ENCODE results near the gene DYSF.

The DYSF gene

DNA sequence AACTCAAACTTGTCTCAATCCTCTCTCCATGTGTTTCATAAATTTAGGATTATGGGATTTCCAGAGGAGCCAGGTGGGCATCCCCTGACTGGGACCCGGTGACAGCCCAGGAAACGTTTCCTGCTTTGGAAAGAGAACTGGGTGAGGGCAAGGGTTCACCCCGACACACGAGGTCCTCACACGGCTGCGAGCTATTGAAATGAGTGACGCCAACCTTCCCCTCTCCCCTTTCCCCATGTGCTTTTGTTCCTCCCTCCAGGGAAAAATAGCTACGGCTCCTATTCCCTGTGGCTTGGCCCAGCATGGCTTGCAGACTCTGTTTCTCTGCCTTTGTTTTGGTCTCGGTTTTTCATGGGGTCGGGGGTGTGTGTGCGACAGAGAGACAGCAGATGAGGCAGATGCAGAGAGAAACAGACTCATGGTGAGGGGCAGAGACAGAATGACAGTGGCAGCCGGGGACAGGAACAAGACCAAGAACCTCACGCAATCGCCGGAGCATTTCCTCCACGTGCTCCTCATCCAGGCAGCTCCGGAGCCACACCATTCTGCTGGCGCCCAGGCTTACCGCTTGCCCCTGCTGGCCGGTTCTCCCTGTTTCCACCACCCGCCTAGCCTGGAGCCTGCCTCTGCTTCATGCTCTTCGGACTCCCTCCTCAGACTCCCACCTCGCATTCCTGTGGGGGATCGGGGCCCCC, 238.5 kb downstream of the DYSF start:
- DNase-seq (ENCODE audit: low read depth), result no peak
- H3K4me3 ChIP-seq (ENCODE audit: low read depth, low read length), result no peak overlapping the region
- TF ChIP-seq, protein P1, sequence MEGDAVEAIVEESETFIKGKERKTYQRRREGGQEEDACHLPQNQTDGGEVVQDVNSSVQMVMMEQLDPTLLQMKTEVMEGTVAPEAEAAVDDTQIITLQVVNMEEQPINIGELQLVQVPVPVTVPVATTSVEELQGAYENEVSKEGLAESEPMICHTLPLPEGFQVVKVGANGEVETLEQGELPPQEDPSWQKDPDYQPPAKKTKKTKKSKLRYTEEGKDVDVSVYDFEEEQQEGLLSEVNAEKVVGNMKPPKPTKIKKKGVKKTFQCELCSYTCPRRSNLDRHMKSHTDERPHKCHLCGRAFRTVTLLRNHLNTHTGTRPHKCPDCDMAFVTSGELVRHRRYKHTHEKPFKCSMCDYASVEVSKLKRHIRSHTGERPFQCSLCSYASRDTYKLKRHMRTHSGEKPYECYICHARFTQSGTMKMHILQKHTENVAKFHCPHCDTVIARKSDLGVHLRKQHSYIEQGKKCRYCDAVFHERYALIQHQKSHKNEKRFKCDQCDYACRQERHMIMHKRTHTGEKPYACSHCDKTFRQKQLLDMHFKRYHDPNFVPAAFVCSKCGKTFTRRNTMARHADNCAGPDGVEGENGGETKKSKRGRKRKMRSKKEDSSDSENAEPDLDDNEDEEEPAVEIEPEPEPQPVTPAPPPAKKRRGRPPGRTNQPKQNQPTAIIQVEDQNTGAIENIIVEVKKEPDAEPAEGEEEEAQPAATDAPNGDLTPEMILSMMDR (IDR thresholded peaks at IDR 0.05; ENCODE audit: low read depth, low read length, missing control alignments), result no peak
- in situ Hi-C loops (cut with HindIII; ENCODE audit: low sequenced_read_pairs), result no loop called here

GRCh38 chr2:71692621-71693277, 239.4 kb downstream of the DYSF start:
- TF ChIP-seq, protein P1 (IDR thresholded peaks at IDR 0.05; ENCODE audit: low read depth, low read length, missing control alignments), result no peak
- in situ Hi-C loops (cut with HindIII; ENCODE audit: low sequenced_read_pairs), result no loop called here
- no peak overlapping the region for H3K4me3 ChIP-seq (ENCODE audit: low read depth, low read length)
- DNase-seq (ENCODE audit: low read depth), result no peak

DNA sequence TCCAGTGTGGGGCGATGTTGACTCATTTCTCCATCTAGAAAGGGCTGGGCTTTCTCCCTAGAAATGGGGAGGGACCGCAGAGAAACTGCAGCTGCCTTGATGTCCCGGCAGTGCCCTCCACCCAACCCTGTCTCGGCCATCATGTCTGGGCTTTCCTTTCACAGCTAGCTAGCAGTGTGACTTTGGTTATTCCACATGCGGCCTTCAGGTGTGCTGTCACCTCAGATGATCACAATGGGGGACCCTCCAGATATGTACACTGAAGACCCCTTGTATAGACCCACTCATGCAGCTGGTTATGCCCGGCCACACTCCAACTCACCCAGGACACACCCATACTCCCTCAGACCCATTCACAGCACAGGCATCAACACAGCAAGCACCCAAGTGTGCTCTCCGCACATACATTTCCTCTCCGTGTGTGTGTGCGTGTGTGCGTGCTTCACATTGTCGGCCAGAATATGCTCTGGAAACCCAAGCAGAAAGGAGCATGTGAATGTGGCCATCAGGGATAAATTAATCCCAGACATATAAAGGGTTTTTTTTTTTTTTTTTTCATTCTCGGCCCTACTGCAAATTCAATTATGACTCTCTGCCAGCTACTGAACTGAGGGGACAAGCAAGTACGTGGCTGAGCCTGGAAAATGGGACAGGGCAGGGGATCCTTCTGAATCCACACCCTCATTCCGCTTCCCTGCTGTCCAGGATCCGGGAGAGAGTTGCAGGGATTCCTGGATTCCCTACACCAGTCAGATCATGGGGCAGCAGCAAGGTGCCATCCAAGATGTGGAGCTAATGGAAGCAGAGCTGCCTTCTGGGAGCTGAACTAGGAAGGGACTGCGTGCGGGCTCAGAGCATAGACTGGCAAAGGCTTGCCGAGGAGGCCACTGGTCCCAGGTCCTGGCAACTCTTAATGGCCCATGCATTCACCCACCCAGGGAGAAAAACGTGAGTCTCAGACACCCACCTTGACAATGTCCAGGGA, 240.2 kb downstream of the DYSF start:
- TF ChIP-seq, protein P1 (IDR thresholded peaks at IDR 0.05; ENCODE audit: low read depth, low read length, missing control alignments), result no peak
- in situ Hi-C loops (cut with HindIII; ENCODE audit: low sequenced_read_pairs), result no loop called here

DNA sequence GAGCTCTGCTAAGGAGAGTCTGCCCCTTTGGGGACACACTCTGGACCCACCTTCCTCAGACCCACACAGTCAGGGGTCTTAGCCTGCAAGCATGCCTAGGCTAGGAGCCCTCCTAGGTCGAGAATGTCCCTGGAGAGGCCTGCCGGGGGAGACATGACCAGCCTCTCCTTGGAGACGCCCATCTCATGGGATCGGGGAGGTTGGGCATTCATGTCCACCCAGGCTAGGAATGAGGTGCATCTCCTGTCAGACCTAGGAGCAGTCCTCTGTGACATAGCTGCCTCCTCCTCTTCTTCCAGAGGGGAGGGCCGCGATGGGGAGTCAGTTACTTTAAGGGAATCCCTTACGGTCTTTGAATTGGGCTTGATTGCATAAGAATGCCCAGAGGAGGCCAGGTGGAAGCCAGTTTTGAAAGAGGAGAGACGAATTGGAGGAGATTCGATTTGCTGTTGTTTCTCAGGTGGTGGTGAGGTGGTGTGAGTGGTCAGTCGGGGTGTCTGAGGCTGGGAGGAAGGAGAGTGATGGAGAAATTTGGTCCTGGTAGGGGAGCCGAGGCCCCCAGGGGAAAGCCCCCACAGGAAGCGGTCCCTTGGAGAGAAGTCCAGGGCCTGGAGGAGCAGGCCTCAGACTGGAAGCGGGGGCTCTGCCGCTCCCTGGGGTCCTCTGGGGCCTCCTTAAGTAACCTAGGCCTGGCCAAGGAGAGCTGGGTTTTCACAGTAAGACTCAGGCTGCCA, 241.3 kb downstream of the DYSF start:
- in situ Hi-C loops (cut with HindIII; ENCODE audit: low sequenced_read_pairs), result no loop called here
- TF ChIP-seq, protein P1 (IDR thresholded peaks at IDR 0.05; ENCODE audit: low read depth, low read length, missing control alignments), result no peak
- H3K4me3 ChIP-seq (ENCODE audit: low read depth, low read length), result no peak overlapping the region
- DNase-seq (ENCODE audit: low read depth), result no peak

More for the DNA sequence above, 240.2 kb downstream of the DYSF start:
- H3K4me3 ChIP-seq (ENCODE audit: low read depth, low read length), result no peak overlapping the region
- DNase-seq (ENCODE audit: low read depth), result no peak

DNA sequence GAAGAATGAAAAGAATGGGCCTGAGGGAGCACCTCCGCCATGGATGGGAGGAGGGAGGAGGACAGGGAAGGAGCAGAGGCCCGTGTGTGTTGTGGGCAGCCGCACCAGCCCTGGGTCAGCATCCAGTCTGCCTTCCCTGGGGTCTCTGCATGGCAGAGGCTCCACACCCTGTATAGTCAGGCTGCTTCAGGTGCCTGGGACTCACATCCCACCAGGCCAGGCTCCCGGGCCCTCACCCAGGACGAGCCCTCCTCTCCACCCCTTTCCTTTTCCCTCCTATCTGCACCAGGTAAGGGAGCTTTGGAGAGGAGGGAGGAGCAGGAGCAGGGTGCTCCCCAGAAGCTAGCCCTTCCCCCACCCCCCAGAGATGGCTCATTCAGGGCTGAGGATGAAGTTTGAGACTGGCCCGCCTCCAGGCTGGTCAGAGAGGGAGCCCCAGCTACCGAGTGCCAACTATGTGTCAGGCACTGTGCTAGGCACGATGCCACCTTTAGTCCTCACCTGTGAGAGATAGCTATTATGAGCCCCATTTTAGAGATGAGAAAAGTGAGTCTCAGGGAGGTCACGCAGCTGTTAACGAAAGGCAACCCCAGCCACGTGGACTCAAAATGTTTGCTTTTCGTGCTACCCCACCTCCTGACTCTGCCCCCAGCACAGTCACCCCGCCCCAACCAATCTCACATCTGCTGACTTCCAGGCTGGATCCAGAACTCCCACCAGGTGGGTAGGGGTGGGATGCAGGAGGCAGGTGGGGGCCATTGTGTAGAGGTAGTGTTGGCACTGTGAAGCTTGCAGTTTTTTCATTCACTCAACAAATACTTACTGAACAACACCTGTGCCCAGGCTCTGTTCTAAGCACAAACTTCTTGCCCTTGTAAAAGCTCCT, 242.1 kb downstream of the DYSF start:
- no peak for DNase-seq (ENCODE audit: low read depth)
- TF ChIP-seq, protein P1 (IDR thresholded peaks at IDR 0.05; ENCODE audit: low read depth, low read length, missing control alignments), result no peak
- no peak overlapping the region for H3K4me3 ChIP-seq (ENCODE audit: low read depth, low read length)
- in situ Hi-C loops (cut with HindIII; ENCODE audit: low sequenced_read_pairs), result no loop called here

Measured in astrocyte of the cerebellum (primary cell).